RWPE2 (cell line): ENCODE measurements around the gene SLC9A7.

Source experiments
- ATAC-seq: fragments of 200-7000 bp; cut with Tn5 transposase; 3 replicates; pipeline ENCODE4 v1.9.1; 2021; ENCODE audit warnings: low read depth
- DNase-seq: peaks from one replicate; pipeline ENCODE4 v3.0.0-alpha.2; 2020; ENCODE audit warnings: low spot score
- H3K27ac ChIP-seq: fragments of 450-650 bp; 2 replicates; pipeline ENCODE4 v1.5.1; 2017; ENCODE audit warnings: mild to moderate bottlenecking; ENCODE audit not compliant: poor library complexity, severe bottlenecking
- H3K27me3 ChIP-seq: fragments of 250-450 bp; sonication (Bioruptor Pico); 2 replicates; pipeline ENCODE4 v1.5.1; 2021; ENCODE audit warnings: mild to moderate bottlenecking, moderate library complexity; ENCODE audit not compliant: insufficient read depth, poor library complexity, severe bottlenecking
- H3K36me3 ChIP-seq: fragments of 250-450 bp; sonication (Bioruptor Pico); 2 replicates; pipeline ENCODE4 v1.5.1; 2020; ENCODE audit warnings: low read depth, mild to moderate bottlenecking, moderate library complexity
- H3K4me1 ChIP-seq: fragments of 250-450 bp; sonication (Bioruptor Pico); 2 replicates; pipeline ENCODE4 v1.5.1; 2021; ENCODE audit warnings: mild to moderate bottlenecking, moderate library complexity; ENCODE audit not compliant: insufficient read depth, poor library complexity, severe bottlenecking
- H3K4me3 ChIP-seq: fragments of 250-450 bp; sonication (Bioruptor Pico); 2 replicates; pipeline ENCODE4 v1.5.1; 2021; ENCODE audit warnings: mild to moderate bottlenecking, moderate library complexity; ENCODE audit not compliant: severe bottlenecking
- H3K9me3 ChIP-seq: fragments of 250-450 bp; sonication (Bioruptor Pico); 2 replicates; pipeline ENCODE4 v1.5.1; 2021; ENCODE audit warnings: mild to moderate bottlenecking, moderate library complexity; ENCODE audit not compliant: severe bottlenecking
- CTCF ChIP-seq: fragments of 450-650 bp; IDR thresholded peaks from one replicate; pipeline ENCODE4 v1.5.1; 2017; ENCODE audit warnings: mild to moderate bottlenecking, moderate library complexity; ENCODE audit not compliant: poor library complexity, severe bottlenecking

The SLC9A7 gene

GRCh38 chrX:46758956-46759644 lies at the start of gene SLC9A7:
TSS of gene SLC9A7 (minus strand) at chrX:46759118. CDS start at chrX:46759029, 89 bp downstream.
- peaks cover 2% of the 10 kb centered on the region; the same call in 1 of the 2 replicates for H3K36me3 ChIP-seq
- peak within 1 kb of the TSS; percentile 83 for H3K4me3 ChIP-seq
- no peaks in the 10 kb centered on the region for H3K9me3 ChIP-seq
- ATAC-seq = peak; percentile 75
- H3K27me3 ChIP-seq = no peaks in the 10 kb centered on the region
- TF ChIP-seq CTCF = peak; percentile 85
- H3K4me1 ChIP-seq = peaks cover 12% of the 10 kb centered on the region
- no peak for DNase-seq
- H3K27ac ChIP-seq = peak within 1 kb of the TSS; percentile 57

- H3K4me3 ChIP-seq = no peak overlapping the region
- H3K27ac ChIP-seq = no peak overlapping the region
- DNase-seq (no peak), ATAC-seq (no peak)
- H3K36me3 ChIP-seq = no peaks in the 10 kb centered on the region
- H3K27me3 ChIP-seq = no peaks in the 10 kb centered on the region
- no peaks in the 10 kb centered on the region for H3K4me1 ChIP-seq
- TF ChIP-seq CTCF = no peak
- no peaks in the 10 kb centered on the region for H3K9me3 ChIP-seq
Observed at GRCh38 chrX:46805270-46805669, 46.4 kb upstream of the SLC9A7 start.

GRCh38 chrX:46803140-46803539 lies 44.2 kb upstream of the SLC9A7 start:
- ATAC-seq (no peak), DNase-seq (no peak)
- Histone ChIP-seq H3K4me3 (no peak overlapping the region), H3K4me1 (no peaks in the 10 kb centered on the region), H3K36me3 (no peaks in the 10 kb centered on the region), H3K9me3 (no peaks in the 10 kb centered on the region), H3K27ac (no peak overlapping the region), H3K27me3 (no peaks in the 10 kb centered on the region)
- peak; percentile 25 for TF ChIP-seq CTCF

GRCh38 chrX:46796574-46797191 lies 37.8 kb upstream of the SLC9A7 start:
- no peak for DNase-seq
- no peaks in the 10 kb centered on the region for H3K9me3 ChIP-seq
- H3K4me1 ChIP-seq = peaks cover 16% of the 10 kb centered on the region
- ATAC-seq = peak; percentile 61; the same call in 2 of the 3 replicates
- no peaks in the 10 kb centered on the region for H3K36me3 ChIP-seq
- H3K4me3 ChIP-seq = no peak overlapping the region
- H3K27ac ChIP-seq = no peak overlapping the region
- no peaks in the 10 kb centered on the region for H3K27me3 ChIP-seq
- TF ChIP-seq CTCF = peak; percentile 78
